Pancreas (tissue), 10 donors: ENCODE measurements around the gene PKP4. TPM values are rescaled to one million over a fixed set of nuclear protein-coding genes. Genes with fewer than 3 reads are reported as not detected.
"Not testable (repeated sequence)": the region's sequence is repeated elsewhere in the genome, so short reads cannot be mapped to it uniquely, and the experiment has no call there.

Source experiments
- ATAC-seq, 4 donors: fragments of 200-7000 bp; cut with Tn5 transposase; one replicate each; pipeline versions ENCODE4 v1.8.0 to v1.9.1; 2020; ENCODE audit warnings: mild to moderate bottlenecking in 4 of 4, moderate library complexity in 4 of 4
- DNase-seq, 6 donors: peaks; one replicate each; pipeline ENCODE4 v3.0.0-alpha.2; 2020
- FAIRE-seq: peaks from 2 replicates; lab custom pipeline; 2012; peaks lifted over from hg19 to GRCh38; lab: Jason Lieb, UNC
- H3K27ac ChIP-seq, 4 donors: fragments of 200-600 bp; sonication (generic); 1 replicate in 3 of 4; 2 replicates in 1 of 4; pipeline versions ENCODE4 v1.5.0 to v1.8.0; 2020
- H3K27me3 ChIP-seq, 4 donors: fragments of 200-600 bp; one replicate each; pipeline ENCODE4 v1.8.0; 2021
- H3K36me3 ChIP-seq, 3 donors: fragments of 200-600 bp; sonication (generic) in 1 of 3; one replicate each; pipeline versions ENCODE4 v1.5.0 to v1.8.0; 2020 to 2021
- H3K4me1 ChIP-seq, 3 donors: fragments of 200-600 bp; one replicate each; pipeline ENCODE4 v1.8.0; 2021
- H3K4me3 ChIP-seq, 4 donors: fragments of 200-600 bp; sonication (generic) in 2 of 4; one replicate each; pipeline versions ENCODE4 v1.5.0 to v1.8.0; 2020 to 2021
- H3K9me3 ChIP-seq, 4 donors: fragments of 200-600 bp; one replicate each; pipeline ENCODE4 v1.8.0; 2021
- WGBS, 2 donors: extraction: QIAGEN DNeasy Blood & Tissue Kit; methylation state at CpG; one replicate each; pipeline ENCODE4 v1.1.7; 2013; 5-methylcytosine and 5-hydroxymethylcytosine counted together
- intact Hi-C, 3 donors: fragments of 100-400 bp; cut with DNase I; formaldehyde crosslinking; loops; one replicate each; pipeline versions ENCODE4 v1.11.1 to v1.14.2; 2022
- polyA plus RNA-seq, 2 donors: library from polyadenylated mRNA; stranded (reverse); fragments of 200-250 nt; gene quantifications; one replicate each; pipeline ENCODE4 v1.2.3, GENCODE V29; 2013
- total RNA-seq, 6 donors: library from RNA; stranded (reverse); fragmentation: NEBNext Ultra II Directional in 4 of 6; extraction: Animal tissue kit (Norgen Biotek cat#: 25700) in 4 of 6; gene quantifications; one replicate each; pipeline versions ENCODE4 v1.2.1 to v1.2.4, GENCODE V29; 2021 to 2023
- TF ChIP-seq, protein P1 (sequence below), 4 donors: fragments of 200-600 bp; sonication (generic) in 3 of 4; IDR thresholded peaks; one replicate each; pipeline versions ENCODE4 v1.5.0 to v1.8.0; 2021; ENCODE audit warnings: antibody characterized with exemption in 4 of 4
- donor health status: healthy with polysubstance abuse.
- donor health status: DM: no; HTN: no; CAD: no; lungs with moderate emphysema.
- donor health status: DM: no; HTN: no; CAD: no.
- donor health status: control.
- donor health status: control.
- donor health status: Bipolar disorder and iron deficiency.
- donor health status: DM: yes; HTN: yes; CAD: no.
- donor health status: DM: no; HTN: no; CAD: no.
- donor health status: DM: no; HTN: no; CAD: no.
- donor health status: DM: yes; HTN: yes; CAD: no.

The PKP4 gene
- total and polyA plus RNA-seq, 8 donors = 20.4 to 46.2 (median 28.8) TPM

GRCh38 chr2:158701101-158701500 lies 244.3 kb downstream of the PKP4 start:
- Histone ChIP-seq H3K4me3 (no peak overlapping the region), H3K9me3 (no peaks in the 10 kb centered on the region), H3K27ac (no peak overlapping the region), H3K27me3 (no peaks in the 10 kb centered on the region), H3K4me1 (no peaks in the 10 kb centered on the region), H3K36me3 (no peaks in the 10 kb centered on the region)
- intact Hi-C loops = no loop called here
- TF ChIP-seq, protein P1, sequence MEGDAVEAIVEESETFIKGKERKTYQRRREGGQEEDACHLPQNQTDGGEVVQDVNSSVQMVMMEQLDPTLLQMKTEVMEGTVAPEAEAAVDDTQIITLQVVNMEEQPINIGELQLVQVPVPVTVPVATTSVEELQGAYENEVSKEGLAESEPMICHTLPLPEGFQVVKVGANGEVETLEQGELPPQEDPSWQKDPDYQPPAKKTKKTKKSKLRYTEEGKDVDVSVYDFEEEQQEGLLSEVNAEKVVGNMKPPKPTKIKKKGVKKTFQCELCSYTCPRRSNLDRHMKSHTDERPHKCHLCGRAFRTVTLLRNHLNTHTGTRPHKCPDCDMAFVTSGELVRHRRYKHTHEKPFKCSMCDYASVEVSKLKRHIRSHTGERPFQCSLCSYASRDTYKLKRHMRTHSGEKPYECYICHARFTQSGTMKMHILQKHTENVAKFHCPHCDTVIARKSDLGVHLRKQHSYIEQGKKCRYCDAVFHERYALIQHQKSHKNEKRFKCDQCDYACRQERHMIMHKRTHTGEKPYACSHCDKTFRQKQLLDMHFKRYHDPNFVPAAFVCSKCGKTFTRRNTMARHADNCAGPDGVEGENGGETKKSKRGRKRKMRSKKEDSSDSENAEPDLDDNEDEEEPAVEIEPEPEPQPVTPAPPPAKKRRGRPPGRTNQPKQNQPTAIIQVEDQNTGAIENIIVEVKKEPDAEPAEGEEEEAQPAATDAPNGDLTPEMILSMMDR (IDR thresholded peaks at IDR 0.05) = no peak
- ATAC-seq = no peak
- FAIRE-seq = no peak
- DNase-seq = no peak
- WGBS, 2 donors = 15 to 29% methylated on average over 3 of the region's 3 CpGs

GRCh38 chr2:158702740-158703139 lies 246.0 kb downstream of the PKP4 start:
- H3K27me3 ChIP-seq = no peaks in the 10 kb centered on the region
- TF ChIP-seq, protein P1 (IDR thresholded peaks at IDR 0.05) = no peak
- H3K4me1 ChIP-seq = no peaks in the 10 kb centered on the region
- H3K9me3 ChIP-seq = no peaks in the 10 kb centered on the region
- intact Hi-C loops = no loop called here
- no peak for ATAC-seq
- 78 to 85% methylated on average over 9 of the region's 9 CpGs for WGBS, 2 donors
- H3K4me3 ChIP-seq = no peak overlapping the region
- no peak overlapping the region for H3K27ac ChIP-seq
- no peak for DNase-seq
- FAIRE-seq = no peak
- no peaks in the 10 kb centered on the region for H3K36me3 ChIP-seq

DNA sequence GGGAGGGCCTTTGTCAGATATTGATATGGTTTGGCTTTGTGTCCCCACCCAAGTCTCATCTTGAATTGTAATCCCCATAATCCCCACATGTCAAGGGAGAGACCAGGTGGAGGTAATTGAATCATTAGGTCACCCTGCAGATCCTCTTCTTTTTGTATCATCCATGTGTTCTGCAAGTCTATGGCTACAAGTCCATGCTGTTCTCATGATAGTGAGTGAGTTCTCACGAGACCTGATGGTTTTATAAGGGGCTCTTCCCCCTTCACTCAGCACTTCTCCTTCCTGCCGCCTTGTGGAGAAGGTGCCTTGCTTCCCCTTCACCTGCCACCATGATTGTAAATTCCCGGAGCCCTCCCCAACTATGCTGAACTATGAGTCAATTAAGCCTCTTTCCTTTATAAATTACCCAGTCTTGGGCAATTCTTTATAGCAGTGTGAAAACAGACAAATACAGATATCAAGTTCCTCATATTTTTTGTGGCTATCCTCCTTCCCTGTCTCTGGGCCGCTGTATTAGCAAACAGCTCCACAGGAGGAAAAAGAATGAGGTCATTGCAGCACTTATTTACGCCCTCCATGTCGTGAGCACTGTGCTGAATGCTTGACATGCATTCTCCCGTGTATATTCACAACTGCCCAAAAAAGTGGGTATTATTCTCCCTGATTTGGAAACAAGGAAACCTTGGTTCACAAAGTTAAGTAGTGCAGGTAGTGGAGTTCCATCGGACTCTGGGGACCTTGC lies 248.1 kb downstream of the PKP4 start:
- H3K9me3 ChIP-seq, H3K27me3 ChIP-seq, DNase-seq, ATAC-seq, H3K4me1 ChIP-seq, FAIRE-seq, H3K27ac ChIP-seq, H3K4me3 ChIP-seq, H3K36me3 ChIP-seq, intact Hi-C loops: not testable (repeated sequence)
- 82 to 92% methylated on average over 8 of the region's 8 CpGs for WGBS, 2 donors

DNA sequence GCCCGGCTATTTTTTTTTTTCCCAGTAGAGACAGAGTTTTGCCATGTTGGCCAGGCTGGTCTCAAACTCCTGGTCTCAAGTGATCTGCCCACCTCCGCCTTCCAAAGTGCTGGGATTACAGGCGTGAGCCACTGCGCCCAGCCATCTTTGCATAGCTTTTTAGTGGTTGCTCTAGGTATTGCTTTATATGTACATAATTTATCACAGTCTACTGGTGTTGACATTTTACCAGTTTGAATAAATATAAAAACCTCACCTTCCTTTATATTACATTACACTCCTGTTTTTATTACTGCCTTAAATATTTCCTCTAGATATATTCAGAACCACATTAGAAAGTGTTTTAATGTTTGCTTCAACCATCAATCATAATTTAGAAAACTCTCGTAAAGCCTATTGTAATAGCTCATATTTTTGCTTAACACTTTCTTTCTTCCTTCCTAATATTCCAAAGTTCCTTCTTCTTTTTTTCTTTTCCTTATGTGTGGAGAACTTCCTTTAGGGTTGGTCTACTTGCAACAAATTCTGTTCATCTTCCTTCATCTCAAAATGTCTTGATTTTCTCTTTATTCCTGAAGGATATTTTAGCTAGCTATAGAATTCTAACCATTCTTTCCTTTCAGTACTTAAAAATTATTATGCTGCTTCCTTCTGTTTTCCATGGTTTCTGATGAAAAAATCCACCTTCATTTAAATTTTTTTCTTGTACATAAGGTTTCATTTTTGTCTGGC lies 256.2 kb downstream of the PKP4 start:
- intact Hi-C loops = no loop called here
- H3K4me3 ChIP-seq = no peak overlapping the region
- H3K27ac ChIP-seq = no peak overlapping the region
- H3K27me3 ChIP-seq = no peaks in the 10 kb centered on the region
- ATAC-seq (peak in 1 of 4 donors; percentile 22), FAIRE-seq (no peak), DNase-seq (no peak)
- H3K4me1 ChIP-seq = no peaks in the 10 kb centered on the region
- no peaks in the 10 kb centered on the region for H3K9me3 ChIP-seq
- WGBS, 2 donors = 91 to 95% methylated on average over 5 of the region's 5 CpGs
- no peaks in the 10 kb centered on the region for H3K36me3 ChIP-seq
- TF ChIP-seq, protein P1 (IDR thresholded peaks at IDR 0.05) = no peak

DNA sequence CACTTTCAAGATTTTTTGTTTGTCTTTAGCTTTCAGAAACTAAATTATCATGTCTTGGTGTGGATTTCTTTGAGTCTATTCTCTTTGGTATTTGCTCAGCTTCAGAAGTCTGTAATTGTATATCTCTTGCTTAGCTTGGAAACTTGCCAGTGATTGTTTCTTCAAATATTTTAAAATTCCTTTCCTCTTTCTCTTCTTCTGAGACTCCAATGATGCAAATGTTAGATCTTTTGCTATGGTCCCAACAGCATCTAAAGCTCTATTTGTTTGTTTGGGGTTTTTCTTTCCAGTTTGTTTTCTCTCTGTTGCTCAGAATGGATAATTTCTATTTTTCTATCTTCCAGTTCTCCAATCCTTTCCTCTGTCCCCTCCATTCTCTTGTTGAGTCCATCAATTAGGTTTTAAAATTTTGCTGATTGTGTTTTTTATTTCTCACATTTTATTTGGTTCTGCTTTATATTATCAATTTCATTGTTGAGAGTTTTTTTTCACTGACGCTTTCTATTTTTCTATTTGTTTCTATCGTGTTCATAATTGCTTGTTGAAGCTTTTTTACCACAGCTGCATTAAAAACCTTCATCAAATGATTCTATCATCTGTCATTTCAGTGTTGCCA lies 256.9 kb downstream of the PKP4 start:
- no peaks in the 10 kb centered on the region for H3K36me3 ChIP-seq
- H3K27me3 ChIP-seq = no peaks in the 10 kb centered on the region
- WGBS, 2 donors = 81 to 90% methylated on average over 2 of the region's 2 CpGs
- no peaks in the 10 kb centered on the region for H3K4me1 ChIP-seq
- H3K4me3 ChIP-seq = no peak overlapping the region
- DNase-seq (no peak), FAIRE-seq (no peak), ATAC-seq (no peak)
- no peaks in the 10 kb centered on the region for H3K9me3 ChIP-seq
- no peak overlapping the region for H3K27ac ChIP-seq
- intact Hi-C loops = no loop called here
- TF ChIP-seq, protein P1 (IDR thresholded peaks at IDR 0.05) = no peak
